K562 treated with DMSO at 1 percent for 12 hours (cell line): ENCODE results near the gene PTGER4. TPM values are rescaled to one million over a fixed set of nuclear protein-coding genes. Genes with fewer than 3 reads are reported as not detected.

Source experiments
- total RNA-seq: library from RNA; unstranded; fragments of 300-600 nt; gene quantifications from 2 replicates; pipeline ENCODE4 v1.2.3, GENCODE V29; 2022; ENCODE audit not compliant: insufficient read depth

Gene PTGER4
- not detected in 2 replicates for total RNA-seq

DNA sequence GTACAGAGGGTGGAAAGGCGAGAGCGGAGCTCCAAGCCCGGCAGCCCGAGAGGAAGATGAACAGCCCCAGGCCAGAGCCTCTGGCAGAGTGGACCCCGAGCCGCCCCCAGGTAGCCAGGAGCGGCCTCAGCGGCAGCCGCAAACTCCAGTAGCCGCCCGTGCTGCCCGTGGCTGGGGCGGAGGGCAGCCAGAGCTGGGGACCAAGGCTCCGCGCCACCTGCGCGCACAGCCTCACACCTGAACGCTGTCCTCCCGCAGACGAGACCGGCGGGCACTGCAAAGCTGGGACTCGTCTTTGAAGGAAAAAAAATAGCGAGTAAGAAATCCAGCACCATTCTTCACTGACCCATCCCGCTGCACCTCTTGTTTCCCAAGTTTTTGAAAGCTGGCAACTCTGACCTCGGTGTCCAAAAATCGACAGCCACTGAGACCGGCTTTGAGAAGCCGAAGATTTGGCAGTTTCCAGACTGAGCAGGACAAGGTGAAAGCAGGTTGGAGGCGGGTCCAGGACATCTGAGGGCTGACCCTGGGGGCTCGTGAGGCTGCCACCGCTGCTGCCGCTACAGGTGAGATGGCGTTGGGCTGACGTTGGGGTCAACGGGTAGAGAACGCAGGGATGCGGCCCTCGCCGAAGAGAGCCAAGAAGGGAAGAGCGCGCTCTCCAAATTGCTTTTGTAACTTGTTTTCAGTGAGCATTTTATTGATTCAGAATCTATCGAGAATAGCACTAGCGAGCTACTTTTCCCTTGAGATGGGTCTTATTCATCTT is at the start of gene PTGER4:
TSS of gene PTGER4 (plus strand) at position 3 of the 769 bp plus-strand sequence. CDS start 1,079 bp downstream, outside the sequence.

Other genes starting within 250 kb of the PTGER4 start
- 3.5 and 9.0 TPM in 2 replicates for gene TTC33, start 76.0 kb downstream of the PTGER4 start, total RNA-seq
- 6.1 and 29.8 TPM in 2 replicates for gene PRKAA1, start 118.5 kb downstream of the PTGER4 start, total RNA-seq
- gene RPL37, start 155.3 kb downstream of the PTGER4 start, total RNA-seq, result 1,696 and 2,749 TPM in 2 replicates
- 2.7 and 7.1 TPM in 2 replicates for gene CARD6, start 161.5 kb downstream of the PTGER4 start, total RNA-seq
- not detected in 2 replicates for gene C7, start 229.6 kb downstream of the PTGER4 start, total RNA-seq